ENCODE measurements around the gene NDUFS6. TPM values are rescaled to one million over a fixed set of nuclear protein-coding genes. Genes with fewer than 3 reads are reported as not detected.

The NDUFS6 gene
- total and polyA plus RNA-seq, 2 of the 8 experiments (the other 6 are each of a cell fraction or from before 2014, with no cell fraction given) = 72.7 to 191 TPM

DNA sequence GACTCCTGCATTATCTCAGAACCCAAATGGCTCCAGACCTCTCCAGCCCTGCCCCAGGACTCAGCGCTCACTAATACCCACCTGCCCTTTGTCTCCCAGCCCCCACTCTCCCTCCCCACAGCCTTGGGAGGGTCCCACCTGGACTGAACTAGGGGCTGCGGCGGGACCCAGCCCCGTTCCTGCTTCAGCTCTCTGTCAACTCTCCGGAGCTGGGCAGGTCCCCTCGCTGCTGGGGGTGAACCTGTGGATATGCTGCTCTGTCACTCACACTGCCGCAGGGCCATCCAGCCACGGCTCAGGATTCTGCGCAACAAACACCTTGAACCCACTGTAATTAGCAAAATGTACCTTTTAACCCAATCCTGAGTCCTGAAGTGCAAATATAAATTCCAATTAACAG, 36.8 kb downstream of the NDUFS6 start (continued):
- TF ChIP-seq KDM5A (IDR thresholded peaks at IDR 0.05; ENCODE audit: low read length) = no peak
